HEK293 (cell line): Measurements from ENCODE around the gene ACSL3.

Experiments used
- CTCF ChIA-PET: fragments of 350-600 bp; formaldehyde crosslinking; extraction: SDS; loops from one replicate; lab custom pipeline; 2021; ENCODE audit warnings: antibody characterized with exemption; lab: Yijun Ruan, JAX
- POLR2A ChIA-PET: fragments of 300-600 bp; formaldehyde crosslinking; extraction: SDS; loops from one replicate; lab custom pipeline; 2020; ENCODE audit warnings: antibody characterized with exemption, inconsistent platforms; lab: Yijun Ruan, JAX
- H3K27ac ChIP-seq: fragments of 200-500 bp; sonication (Bioruptor generic); 2 replicates; pipeline ENCODE4 v1.5.1; 2014; ENCODE audit warnings: low read depth, low read length, control low read depth, inconsistent platforms; ENCODE audit errors: extremely low read depth
- H3K36me3 ChIP-seq, 2 experiments: fragments of 200-500 bp in 1 of 2; sonication (Bioruptor generic) in 1 of 2; 1 replicate in 1 of 2; 2 replicates in 1 of 2; pipeline ENCODE4 v1.5.1; 2014 to 2017; ENCODE audit warnings: inconsistent platforms in 2 of 2, low read length in 2 of 2; ENCODE audit not compliant: control insufficient read depth in 2 of 2, insufficient read depth in 1 of 2
- H3K4me1 ChIP-seq: fragments of 200-500 bp; sonication (Bioruptor generic); 2 replicates; pipeline ENCODE4 v1.5.1; 2014; ENCODE audit warnings: mild to moderate bottlenecking, low read length, inconsistent platforms; ENCODE audit not compliant: control insufficient read depth, insufficient read depth
- H3K4me3 ChIP-seq: 2 replicates; pipeline ENCODE4 v1.5.1; 2011; ENCODE audit warnings: low read depth, mild to moderate bottlenecking, control low read depth, low read length, moderate library complexity
- H3K9me3 ChIP-seq: fragments of 200-500 bp; sonication (Bioruptor generic); 2 replicates; pipeline ENCODE4 v1.5.1; 2014; ENCODE audit warnings: low read depth, low read length, inconsistent platforms; ENCODE audit not compliant: control insufficient read depth, insufficient read depth
- AEBP2 ChIP-seq: fragments of 450-650 bp; formaldehyde crosslinking; IDR thresholded peaks from 2 replicates; pipeline ENCODE4 v1.5.1; 2016; ENCODE audit warnings: missing biosample characterization, missing genetic modification characterization, borderline replicate concordance
- BCL11A ChIP-seq: fragments of 450-650 bp; formaldehyde crosslinking; IDR thresholded peaks from 2 replicates; pipeline ENCODE4 v1.5.1; 2016; ENCODE audit warnings: low read depth, missing biosample characterization, missing genetic modification characterization
- EGR2 ChIP-seq: fragments of 450-650 bp; formaldehyde crosslinking; IDR thresholded peaks from 2 replicates; pipeline ENCODE4 v1.5.1; 2016; ENCODE audit warnings: low read depth, missing biosample characterization, missing genetic modification characterization
- MZF1 ChIP-seq: fragments of 450-650 bp; formaldehyde crosslinking; IDR thresholded peaks from 2 replicates; pipeline ENCODE4 v1.5.1; 2017; ENCODE audit warnings: missing biosample characterization, missing genetic modification characterization, borderline replicate concordance
- PBX3 ChIP-seq: sonication (generic); formaldehyde crosslinking; IDR thresholded peaks from 2 replicates; pipeline ENCODE4 v1.8.1; 2022; ENCODE audit warnings: mild to moderate bottlenecking, moderate library complexity, missing genetic modification reagents
- SCRT1 ChIP-seq: fragments of 450-650 bp; formaldehyde crosslinking; IDR thresholded peaks from 2 replicates; pipeline ENCODE4 v1.5.1; 2016; ENCODE audit warnings: missing biosample characterization, missing genetic modification characterization, borderline replicate concordance
- SP3 ChIP-seq: fragments of 450-650 bp; formaldehyde crosslinking; IDR thresholded peaks from 2 replicates; pipeline ENCODE4 v1.5.1; 2016; ENCODE audit warnings: missing biosample characterization, missing genetic modification characterization
- TSHZ1 ChIP-seq: fragments of 450-650 bp; formaldehyde crosslinking; IDR thresholded peaks from 2 replicates; pipeline ENCODE4 v1.5.1; 2016; ENCODE audit warnings: missing biosample characterization, missing genetic modification characterization, borderline replicate concordance
- ZBTB17 ChIP-seq: fragments of 450-650 bp; formaldehyde crosslinking; IDR thresholded peaks from 2 replicates; pipeline ENCODE4 v1.5.1; 2016; ENCODE audit warnings: missing biosample characterization, missing genetic modification characterization
- ZBTB20 ChIP-seq: fragments of 450-650 bp; formaldehyde crosslinking; IDR thresholded peaks from 2 replicates; pipeline ENCODE4 v1.5.1; 2016; ENCODE audit warnings: missing biosample characterization, missing genetic modification characterization
- ZBTB48 ChIP-seq: fragments of 450-650 bp; formaldehyde crosslinking; IDR thresholded peaks from 2 replicates; pipeline ENCODE4 v1.5.1; 2016; ENCODE audit warnings: missing biosample characterization, missing genetic modification characterization
- ZFHX2 ChIP-seq: fragments of 450-650 bp; formaldehyde crosslinking; conservative IDR thresholded peaks from 2 replicates; pipeline ENCODE4 v1.5.1; 2016; ENCODE audit warnings: missing biosample characterization, missing genetic modification characterization
- ZFP41 ChIP-seq: fragments of 450-650 bp; formaldehyde crosslinking; IDR thresholded peaks from 2 replicates; pipeline ENCODE4 v1.5.1; 2016; ENCODE audit warnings: missing biosample characterization, missing genetic modification characterization, borderline replicate concordance
- ZNF10 ChIP-seq: fragments of 450-650 bp; formaldehyde crosslinking; IDR thresholded peaks from 2 replicates; pipeline ENCODE4 v1.5.1; 2017; ENCODE audit warnings: missing biosample characterization, missing genetic modification characterization
- ZNF133 ChIP-seq: fragments of 450-650 bp; formaldehyde crosslinking; IDR thresholded peaks from 2 replicates; pipeline ENCODE4 v1.5.1; 2016; ENCODE audit warnings: missing biosample characterization, missing genetic modification characterization
- ZNF146 ChIP-seq: fragments of 450-650 bp; formaldehyde crosslinking; IDR thresholded peaks from 2 replicates; pipeline ENCODE4 v1.5.1; 2016; ENCODE audit warnings: missing biosample characterization, missing genetic modification characterization
- ZNF223 ChIP-seq: fragments of 450-650 bp; formaldehyde crosslinking; IDR thresholded peaks from 2 replicates; pipeline ENCODE4 v1.5.1; 2016; ENCODE audit warnings: missing biosample characterization, missing genetic modification characterization
- ZNF341 ChIP-seq: fragments of 450-650 bp; formaldehyde crosslinking; IDR thresholded peaks from 2 replicates; pipeline ENCODE4; 2016; ENCODE audit warnings: low read depth, missing biosample characterization, missing genetic modification characterization
- ZNF404 ChIP-seq: fragments of 450-650 bp; formaldehyde crosslinking; IDR thresholded peaks from 2 replicates; pipeline ENCODE4 v1.5.1; 2017; ENCODE audit warnings: missing biosample characterization, missing genetic modification characterization
- ZNF513 ChIP-seq: fragments of 450-650 bp; IDR thresholded peaks from 2 replicates; pipeline ENCODE4 v1.5.1; 2018; ENCODE audit warnings: missing biosample characterization, missing genetic modification characterization
- ZNF521 ChIP-seq: fragments of 450-650 bp; formaldehyde crosslinking; IDR thresholded peaks from 2 replicates; pipeline ENCODE4 v1.5.1; 2017; ENCODE audit warnings: missing biosample characterization, mild to moderate bottlenecking, missing genetic modification characterization
- ZNF544 ChIP-seq: fragments of 450-650 bp; formaldehyde crosslinking; IDR thresholded peaks from 2 replicates; pipeline ENCODE4 v1.5.0; 2017; ENCODE audit warnings: missing biosample characterization, missing genetic modification characterization
- ZNF677 ChIP-seq: fragments of 450-650 bp; IDR thresholded peaks from 2 replicates; pipeline ENCODE4 v1.5.0; 2018; ENCODE audit warnings: missing biosample characterization, mild to moderate bottlenecking, missing genetic modification characterization, moderate library complexity

Gene ACSL3

GRCh38 chr2:222907790-222908441 is 47.1 kb downstream of the ACSL3 start:
- Histone ChIP-seq H3K36me3 (peaks cover 8 to 21% of the 10 kb centered on the region in 2 experiments; a peak in 2 of 3 replicates), H3K9me3 (no peaks in the 10 kb centered on the region), H3K4me1 (no peaks in the 10 kb centered on the region), H3K27ac (no peak overlapping the region), H3K4me3 (no peak overlapping the region)
- POLR2A ChIA-PET = interaction anchor here (0.7 kb wide), 1 partner anchor 199 kb away, joined by 4 read pairs; no protein-coding TSS in a partner anchor
- TF ChIP-seq ZNF404 (tag by site-specific recombination) (no peak), PBX3 (CRISPR knock-in tag) (no peak), ZNF223 (tag by site-specific recombination) (no peak), ZNF133 (tag by site-specific recombination) (no peak), ZNF677 (tag by site-specific recombination) (no peak), EGR2 (no peak), ZBTB20 (tag by site-specific recombination) (no peak), ZFP41 (tag by site-specific recombination) (no peak), ZNF341 (tag by site-specific recombination) (no peak)
- CTCF ChIA-PET = interaction anchor here (0.6 to 2.0 kb wide), 9 partner anchors 8 to 200 kb away, joined by 3 to 14 read pairs (median 4); no protein-coding TSS in a partner anchor

GRCh38 chr2:222909286-222909685 is 48.5 kb downstream of the ACSL3 start:
- ChIA-PET POLR2A (no interaction called here), CTCF (interaction anchor here (1.0 kb wide), 3 partner anchors 8 to 201 kb away, joined by 3 to 4 read pairs (median 3); no protein-coding TSS in a partner anchor)
- TF ChIP-seq TSHZ1 (tag by site-specific recombination) (no peak), SP3 (no peak), ZBTB48 (no peak), ZNF146 (tag by site-specific recombination) (no peak), ZBTB17 (tag by site-specific recombination) (no peak), SCRT1 (tag by site-specific recombination) (no peak), ZNF544 (tag by site-specific recombination) (no peak), ZFHX2 (tag by site-specific recombination) (no peak), MZF1 (tag by site-specific recombination) (no peak), ZNF10 (tag by site-specific recombination) (no peak), BCL11A (tag by site-specific recombination) (no peak), ZNF521 (tag by site-specific recombination) (no peak), ZFP41 (tag by site-specific recombination) (no peak), ZNF513 (tag by site-specific recombination) (no peak), AEBP2 (no peak)
- Histone ChIP-seq H3K27ac (no peak overlapping the region), H3K4me1 (no peaks in the 10 kb centered on the region), H3K36me3 (peaks cover 8 to 21% of the 10 kb centered on the region in 2 experiments; a peak in 2 of 3 replicates), H3K9me3 (no peaks in the 10 kb centered on the region), H3K4me3 (no peak overlapping the region)
